HepG2 (cell line): ENCODE results near the gene RABIF. TPM values are rescaled to one million over a fixed set of nuclear protein-coding genes. Genes with fewer than 3 reads are reported as not detected.

ENCODE experiments used
- AGO1 ChIP-seq: fragments of 200-400 bp; formaldehyde crosslinking; IDR thresholded peaks from 2 replicates; pipeline ENCODE4 v1.6.1; 2017; ENCODE audit warnings: mild to moderate bottlenecking, low read depth, low read length, moderate library complexity; ENCODE audit not compliant: poor library complexity, severe bottlenecking
- CBFB ChIP-seq: sonication (generic); formaldehyde crosslinking; IDR thresholded peaks from 2 replicates; pipeline ENCODE4 v1.4.0; 2020; ENCODE audit warnings: missing genetic modification reagents
- HNRNPH1 ChIP-seq: fragments of 200-400 bp; formaldehyde crosslinking; optimal IDR thresholded peaks from 2 replicates; pipeline ENCODE3; 2017; ENCODE audit warnings: mild to moderate bottlenecking, low read depth, low read length
- KLF9 ChIP-seq: IDR thresholded peaks from 2 replicates; pipeline ENCODE4 v1.6.1; 2016; ENCODE audit warnings: low read depth
- MAF1 ChIP-seq: sonication (generic); formaldehyde crosslinking; IDR thresholded peaks from 2 replicates; pipeline ENCODE4 v1.5.0; 2020; ENCODE audit warnings: missing genetic modification reagents, borderline replicate concordance
- MYPOP ChIP-seq: sonication (generic); formaldehyde crosslinking; IDR thresholded peaks from 2 replicates; pipeline ENCODE4 v1.8.1; 2023; ENCODE audit warnings: mild to moderate bottlenecking, moderate library complexity, missing genetic modification reagents
- SNRNP70 ChIP-seq: fragments of 200-400 bp; formaldehyde crosslinking; IDR thresholded peaks from 2 replicates; pipeline ENCODE4 v1.6.1; 2017; ENCODE audit warnings: mild to moderate bottlenecking, low read depth, low read length, moderate library complexity
- TBX2 ChIP-seq: sonication (generic); formaldehyde crosslinking; IDR thresholded peaks from 2 replicates; pipeline ENCODE4 v1.5.0; 2020; ENCODE audit warnings: missing genetic modification reagents, mild to moderate bottlenecking, borderline replicate concordance
- ZBTB1 ChIP-seq: sonication (generic); formaldehyde crosslinking; IDR thresholded peaks from 2 replicates; pipeline ENCODE4 v1.4.0; 2020; ENCODE audit warnings: missing genetic modification reagents, borderline replicate concordance
- ZBTB38 ChIP-seq: sonication (generic); formaldehyde crosslinking; IDR thresholded peaks from 2 replicates; pipeline ENCODE4 v1.5.1; 2020; ENCODE audit warnings: mild to moderate bottlenecking, missing genetic modification reagents
- ZC3H13 ChIP-seq: sonication (generic); formaldehyde crosslinking; IDR thresholded peaks from 2 replicates; pipeline ENCODE4 v1.8.1; 2023; ENCODE audit warnings: mild to moderate bottlenecking, missing genetic modification reagents, moderate library complexity
- ZNF510 ChIP-seq: sonication (generic); formaldehyde crosslinking; IDR thresholded peaks from 2 replicates; pipeline ENCODE4 v1.4.0; 2020; ENCODE audit warnings: low read depth, mild to moderate bottlenecking, missing genetic modification reagents
- ZNF629 ChIP-seq: sonication (generic); formaldehyde crosslinking; conservative IDR thresholded peaks from 2 replicates; pipeline ENCODE4 v1.5.0; 2020; ENCODE audit warnings: missing genetic modification reagents
- polyA plus RNA-seq, 8 experiments: library from polyadenylated mRNA; depleted of rRNA in 3 of 8; stranded (reverse) in 7 of 8; unstranded in 1 of 8; fragments of >200 nt; fragmentation: Illumina TruSeq in 4 of 8; extraction: Trizol in 4 of 8; gene quantifications; 2 replicates each; pipeline versions ENCODE4 v1.2.1 to v1.2.3, GENCODE V29; 2011 to 2016; ENCODE audit warnings: low read depth in 4 of 8, missing spikeins in 1 of 8, mixed read lengths in 1 of 8; ENCODE audit not compliant: insufficient read depth in 1 of 8
- total RNA-seq, 5 experiments: library from RNA; depleted of rRNA; stranded (reverse); fragments of >200 nt; fragmentation: Illumina TruSeq; extraction: Trizol; gene quantifications; 2 replicates each; pipeline ENCODE4 v1.2.3, GENCODE V29; 2016; ENCODE audit warnings: low read depth in 1 of 5
- TF ChIP-seq, protein P1 (sequence below): sonication (generic); formaldehyde crosslinking; conservative IDR thresholded peaks from 2 replicates; pipeline ENCODE4 v1.8.0; 2022; ENCODE audit warnings: low read depth, missing genetic modification reagents
- TF ChIP-seq, protein P2 (sequence below): sonication (generic); formaldehyde crosslinking; IDR thresholded peaks from 2 replicates; pipeline ENCODE4 v1.5.0; 2020; ENCODE audit warnings: mild to moderate bottlenecking, missing genetic modification reagents, moderate library complexity
- TF ChIP-seq, protein P3 (sequence below): sonication (generic); formaldehyde crosslinking; IDR thresholded peaks from 2 replicates; pipeline ENCODE4 v1.8.1; 2022; ENCODE audit warnings: mild to moderate bottlenecking, missing genetic modification reagents
- TF ChIP-seq, protein P4 (sequence below): sonication (generic); formaldehyde crosslinking; IDR thresholded peaks from 2 replicates; pipeline ENCODE4 v1.4.0; 2020; ENCODE audit warnings: missing genetic modification reagents
- TF ChIP-seq, protein P5 (sequence below): sonication (generic); formaldehyde crosslinking; IDR thresholded peaks from 2 replicates; pipeline ENCODE4 v1.4.0; 2020; ENCODE audit warnings: missing genetic modification reagents, mild to moderate bottlenecking, borderline replicate concordance

RABIF gene
- total and polyA plus RNA-seq, 2 of the 13 experiments (the other 11 are each of a cell fraction or from before 2014, with no cell fraction given): 7.6 to 8.3 TPM

DNA sequence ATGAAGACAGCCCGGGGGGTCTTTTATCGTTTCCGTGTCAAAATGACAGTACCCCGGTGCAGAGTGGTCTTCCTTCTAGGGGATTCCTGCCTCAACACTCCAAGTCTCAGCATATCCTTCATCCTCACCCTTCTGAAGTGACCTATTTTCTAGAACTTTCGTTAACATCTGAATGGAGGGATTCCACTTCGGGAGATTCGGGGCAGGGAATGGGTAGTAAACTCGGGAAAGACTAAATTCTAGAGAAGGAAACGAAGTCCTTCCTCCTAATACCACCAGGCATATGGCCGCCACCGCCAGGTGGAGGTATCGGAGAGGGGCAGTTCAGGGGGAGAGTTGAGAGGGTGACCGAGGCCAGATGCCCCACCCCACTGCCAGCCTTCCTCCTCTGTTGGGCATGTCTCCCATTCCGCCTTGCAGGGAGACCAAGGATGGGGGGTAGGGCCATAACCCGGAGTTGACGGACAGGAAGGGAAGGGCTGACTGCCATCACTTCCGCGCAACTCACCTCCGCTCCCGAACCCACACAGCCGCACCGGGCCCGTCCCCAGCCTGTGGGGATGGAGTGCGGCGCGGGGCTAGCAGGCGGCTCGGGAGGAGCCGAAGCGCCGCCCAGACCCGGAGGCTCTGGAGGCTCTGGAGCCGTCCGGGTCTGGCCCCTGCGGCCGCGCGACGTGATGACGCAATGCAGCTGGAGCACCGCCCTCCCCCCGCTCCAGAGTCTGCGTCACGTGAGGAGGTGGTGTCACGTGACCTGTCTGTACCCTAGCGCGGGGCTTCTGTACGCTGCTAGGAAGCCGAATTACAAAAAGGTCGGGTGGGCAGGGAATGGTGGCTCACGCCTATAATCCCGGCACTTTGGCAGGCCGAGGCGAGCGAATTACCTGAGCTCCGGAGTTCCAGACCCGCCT is 37.9 kb upstream of the RABIF start, which contains the start of gene KLHL12 (continued):
- TF ChIP-seq AGO1: no peak
- peak; percentile 84; the same call in 1 of the 2 replicates for TF ChIP-seq MAF1 (CRISPR knock-in tag)
- TF ChIP-seq KLF9 (CRISPR knock-in tag): 0 out of 2 replicates have a peak, but pooled peaks have one; percentile 49
- TF ChIP-seq, protein P1, sequence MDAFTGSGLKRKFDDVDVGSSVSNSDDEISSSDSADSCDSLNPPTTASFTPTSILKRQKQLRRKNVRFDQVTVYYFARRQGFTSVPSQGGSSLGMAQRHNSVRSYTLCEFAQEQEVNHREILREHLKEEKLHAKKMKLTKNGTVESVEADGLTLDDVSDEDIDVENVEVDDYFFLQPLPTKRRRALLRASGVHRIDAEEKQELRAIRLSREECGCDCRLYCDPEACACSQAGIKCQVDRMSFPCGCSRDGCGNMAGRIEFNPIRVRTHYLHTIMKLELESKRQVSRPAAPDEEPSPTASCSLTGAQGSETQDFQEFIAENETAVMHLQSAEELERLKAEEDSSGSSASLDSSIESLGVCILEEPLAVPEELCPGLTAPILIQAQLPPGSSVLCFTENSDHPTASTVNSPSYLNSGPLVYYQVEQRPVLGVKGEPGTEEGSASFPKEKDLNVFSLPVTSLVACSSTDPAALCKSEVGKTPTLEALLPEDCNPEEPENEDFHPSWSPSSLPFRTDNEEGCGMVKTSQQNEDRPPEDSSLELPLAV (CRISPR knock-in tag): no peak
- TF ChIP-seq, protein P2, sequence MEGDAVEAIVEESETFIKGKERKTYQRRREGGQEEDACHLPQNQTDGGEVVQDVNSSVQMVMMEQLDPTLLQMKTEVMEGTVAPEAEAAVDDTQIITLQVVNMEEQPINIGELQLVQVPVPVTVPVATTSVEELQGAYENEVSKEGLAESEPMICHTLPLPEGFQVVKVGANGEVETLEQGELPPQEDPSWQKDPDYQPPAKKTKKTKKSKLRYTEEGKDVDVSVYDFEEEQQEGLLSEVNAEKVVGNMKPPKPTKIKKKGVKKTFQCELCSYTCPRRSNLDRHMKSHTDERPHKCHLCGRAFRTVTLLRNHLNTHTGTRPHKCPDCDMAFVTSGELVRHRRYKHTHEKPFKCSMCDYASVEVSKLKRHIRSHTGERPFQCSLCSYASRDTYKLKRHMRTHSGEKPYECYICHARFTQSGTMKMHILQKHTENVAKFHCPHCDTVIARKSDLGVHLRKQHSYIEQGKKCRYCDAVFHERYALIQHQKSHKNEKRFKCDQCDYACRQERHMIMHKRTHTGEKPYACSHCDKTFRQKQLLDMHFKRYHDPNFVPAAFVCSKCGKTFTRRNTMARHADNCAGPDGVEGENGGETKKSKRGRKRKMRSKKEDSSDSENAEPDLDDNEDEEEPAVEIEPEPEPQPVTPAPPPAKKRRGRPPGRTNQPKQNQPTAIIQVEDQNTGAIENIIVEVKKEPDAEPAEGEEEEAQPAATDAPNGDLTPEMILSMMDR (CRISPR knock-in tag): peak; percentile 78
- peak; percentile 25; the same call in 1 of the 2 replicates for TF ChIP-seq ZC3H13
- TF ChIP-seq TBX2 (CRISPR knock-in tag): peak; percentile 81; the same call in 1 of the 2 replicates
- peak; percentile 69; the same call in 1 of the 2 replicates for TF ChIP-seq MYPOP (CRISPR knock-in tag)
- TF ChIP-seq, protein P3, sequence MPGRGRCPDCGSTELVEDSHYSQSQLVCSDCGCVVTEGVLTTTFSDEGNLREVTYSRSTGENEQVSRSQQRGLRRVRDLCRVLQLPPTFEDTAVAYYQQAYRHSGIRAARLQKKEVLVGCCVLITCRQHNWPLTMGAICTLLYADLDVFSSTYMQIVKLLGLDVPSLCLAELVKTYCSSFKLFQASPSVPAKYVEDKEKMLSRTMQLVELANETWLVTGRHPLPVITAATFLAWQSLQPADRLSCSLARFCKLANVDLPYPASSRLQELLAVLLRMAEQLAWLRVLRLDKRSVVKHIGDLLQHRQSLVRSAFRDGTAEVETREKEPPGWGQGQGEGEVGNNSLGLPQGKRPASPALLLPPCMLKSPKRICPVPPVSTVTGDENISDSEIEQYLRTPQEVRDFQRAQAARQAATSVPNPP (CRISPR knock-in tag): 0 out of 2 replicates have a peak, but pooled peaks have one; percentile 43
- TF ChIP-seq ZNF629: peak; percentile 45; the same call in 1 of the 2 replicates
- TF ChIP-seq SNRNP70: no peak
- TF ChIP-seq, protein P4, sequence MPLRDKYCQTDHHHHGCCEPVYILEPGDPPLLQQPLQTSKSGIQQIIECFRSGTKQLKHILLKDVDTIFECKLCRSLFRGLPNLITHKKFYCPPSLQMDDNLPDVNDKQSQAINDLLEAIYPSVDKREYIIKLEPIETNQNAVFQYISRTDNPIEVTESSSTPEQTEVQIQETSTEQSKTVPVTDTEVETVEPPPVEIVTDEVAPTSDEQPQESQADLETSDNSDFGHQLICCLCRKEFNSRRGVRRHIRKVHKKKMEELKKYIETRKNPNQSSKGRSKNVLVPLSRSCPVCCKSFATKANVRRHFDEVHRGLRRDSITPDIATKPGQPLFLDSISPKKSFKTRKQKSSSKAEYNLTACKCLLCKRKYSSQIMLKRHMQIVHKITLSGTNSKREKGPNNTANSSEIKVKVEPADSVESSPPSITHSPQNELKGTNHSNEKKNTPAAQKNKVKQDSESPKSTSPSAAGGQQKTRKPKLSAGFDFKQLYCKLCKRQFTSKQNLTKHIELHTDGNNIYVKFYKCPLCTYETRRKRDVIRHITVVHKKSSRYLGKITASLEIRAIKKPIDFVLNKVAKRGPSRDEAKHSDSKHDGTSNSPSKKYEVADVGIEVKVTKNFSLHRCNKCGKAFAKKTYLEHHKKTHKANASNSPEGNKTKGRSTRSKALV (CRISPR knock-in tag): peak; percentile 68; the same call in 1 of the 2 replicates
- TF ChIP-seq HNRNPH1: peak; percentile 68
- TF ChIP-seq ZBTB1: no peak
- no peak for TF ChIP-seq ZNF510 (CRISPR knock-in tag)
- peak; percentile 84 for TF ChIP-seq ZBTB38
- 0 out of 2 replicates have a peak, but pooled peaks have one; percentile 42 for TF ChIP-seq CBFB (CRISPR knock-in tag)
- TF ChIP-seq, protein P5, sequence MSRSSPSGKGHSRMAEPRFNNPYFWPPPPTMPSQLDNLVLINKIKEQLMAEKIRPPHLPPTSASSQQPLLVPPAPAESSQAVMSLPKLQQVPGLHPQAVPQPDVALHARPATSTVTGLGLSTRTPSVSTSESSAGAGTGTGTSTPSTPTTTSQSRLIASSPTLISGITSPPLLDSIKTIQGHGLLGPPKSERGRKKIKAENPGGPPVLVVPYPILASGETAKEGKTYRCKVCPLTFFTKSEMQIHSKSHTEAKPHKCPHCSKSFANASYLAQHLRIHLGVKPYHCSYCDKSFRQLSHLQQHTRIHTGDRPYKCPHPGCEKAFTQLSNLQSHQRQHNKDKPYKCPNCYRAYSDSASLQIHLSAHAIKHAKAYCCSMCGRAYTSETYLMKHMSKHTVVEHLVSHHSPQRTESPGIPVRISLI: peak; percentile 87; the same call in 1 of the 2 replicates
